ENCODE results near the gene SLC38A2.

The SLC38A2 gene

GRCh38 chr12:46396826-46397225 lies 24.3 kb upstream of the SLC38A2 start:
- no peak overlapping the region for H2BK12ac ChIP-seq (ENCODE audit: low read length in 2 of 2)
- no peaks in the 10 kb centered on the region for H3K27me3 ChIP-seq (ENCODE audit: control insufficient read depth in 1 of 2, insufficient read depth in 1 of 2, low read length in 2 of 2)
- no peak overlapping the region for H3K4me2 ChIP-seq (ENCODE audit: low read length, poor library complexity, severe bottlenecking)
- H3K4me3 ChIP-seq (ENCODE audit: insufficient read depth in 1 of 2, low read depth in 1 of 2, low read length in 2 of 2), result no peak overlapping the region
- H2BK5ac ChIP-seq (ENCODE audit: low read depth, low read length, poor library complexity, severe bottlenecking), result no peak overlapping the region
- peaks cover 7% of the 10 kb centered on the region for H3K79me1 ChIP-seq (replicated peaks; ENCODE audit: low read length, poor library complexity, severe bottlenecking)
- no peak overlapping the region for H4K91ac ChIP-seq (ENCODE audit: low read length)
- H4K8ac ChIP-seq (ENCODE audit: low read length), result no peak overlapping the region
- DNase-seq, result no peak
- no peak overlapping the region for H3K4ac ChIP-seq (ENCODE audit: low read depth in 1 of 2, low read length in 2 of 2)
- H2BK120ac ChIP-seq (ENCODE audit: low read depth, low read length), result no peak overlapping the region
- 100% methylated on average over 3 of the region's 5 CpGs for whole genome bisulfite sequencing
- H3K18ac ChIP-seq (ENCODE audit: low read depth in 1 of 2, low read length in 2 of 2), result peak overlapping the region in 1 of 2 experiments; percentile 24
- H3K36me3 ChIP-seq (ENCODE audit: control insufficient read depth in 1 of 2, insufficient read depth in 2 of 2, low read depth in 1 of 2, low read length in 2 of 2), result no peaks in the 10 kb centered on the region
- H3K23ac ChIP-seq (ENCODE audit: low read length in 2 of 2), result no peak overlapping the region
- no peak overlapping the region for H3K9ac ChIP-seq (ENCODE audit: low read length)
- H2AFZ ChIP-seq (ENCODE audit: low read depth, low read length), result no peak overlapping the region
- no peak overlapping the region for H3K14ac ChIP-seq (ENCODE audit: low read length in 2 of 2)
- no peak overlapping the region for H3K27ac ChIP-seq (ENCODE audit: low read length, poor library complexity, severe bottlenecking)
- H3K4me1 ChIP-seq (ENCODE audit: control insufficient read depth, insufficient read depth, low read depth, low read length), result peaks cover 7% of the 10 kb centered on the region
- no peak overlapping the region for H2BK15ac ChIP-seq (ENCODE audit: low read depth, poor library complexity, severe bottlenecking)
- peak overlapping the region; percentile 73 for H2AK5ac ChIP-seq (ENCODE audit: low read length, severe bottlenecking)
- H3K9me3 ChIP-seq (ENCODE audit: control insufficient read depth, low read length), result no peaks in the 10 kb centered on the region

DNA sequence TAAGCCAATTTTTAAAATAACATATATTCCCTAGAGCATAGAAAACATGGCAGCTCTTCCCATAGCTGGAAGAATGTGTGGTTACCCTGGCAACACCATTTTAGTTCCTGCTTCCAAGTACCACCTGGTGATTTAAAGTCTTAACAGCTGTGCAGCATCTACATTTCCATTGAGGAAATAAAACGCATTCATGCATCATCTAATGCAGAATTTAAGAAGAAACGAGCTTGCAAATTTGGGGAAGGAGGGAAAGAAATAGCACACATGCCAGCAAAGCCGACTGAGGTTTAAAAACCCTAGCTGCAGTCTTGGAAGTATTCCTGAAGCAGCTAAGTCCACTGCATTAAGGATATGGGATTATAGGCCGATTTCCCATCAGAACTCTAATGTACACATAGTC lies 22.8 kb upstream of the SLC38A2 start:
- Histone ChIP-seq H4K8ac (ENCODE audit: low read length) (no peak overlapping the region), H3K23ac (ENCODE audit: low read length in 2 of 2) (no peak overlapping the region), H3K4ac (ENCODE audit: low read depth in 1 of 2, low read length in 2 of 2) (no peak overlapping the region), H3K9me3 (ENCODE audit: control insufficient read depth, low read length) (no peaks in the 10 kb centered on the region), H2BK120ac (ENCODE audit: low read depth, low read length) (no peak overlapping the region), H3K4me3 (ENCODE audit: insufficient read depth in 1 of 2, low read depth in 1 of 2, low read length in 2 of 2) (no peak overlapping the region), H4K91ac (ENCODE audit: low read length) (no peak overlapping the region), H3K14ac (ENCODE audit: low read length in 2 of 2) (no peak overlapping the region), H3K4me2 (ENCODE audit: low read length, poor library complexity, severe bottlenecking) (no peak overlapping the region), H2BK5ac (ENCODE audit: low read depth, low read length, poor library complexity, severe bottlenecking) (no peak overlapping the region), H3K4me1 (ENCODE audit: control insufficient read depth, insufficient read depth, low read depth, low read length) (peaks cover 5% of the 10 kb centered on the region), H3K27me3 (ENCODE audit: control insufficient read depth in 1 of 2, insufficient read depth in 1 of 2, low read length in 2 of 2) (no peaks in the 10 kb centered on the region), H3K36me3 (ENCODE audit: control insufficient read depth in 1 of 2, insufficient read depth in 2 of 2, low read depth in 1 of 2, low read length in 2 of 2) (no peaks in the 10 kb centered on the region), H2BK12ac (ENCODE audit: low read length in 2 of 2) (no peak overlapping the region), H3K79me1 (replicated peaks; ENCODE audit: low read length, poor library complexity, severe bottlenecking) (peaks cover 5% of the 10 kb centered on the region), H2BK15ac (ENCODE audit: low read depth, poor library complexity, severe bottlenecking) (no peak overlapping the region), H2AK5ac (ENCODE audit: low read length, severe bottlenecking) (no peak overlapping the region), H2AFZ (ENCODE audit: low read depth, low read length) (no peak overlapping the region), H3K18ac (ENCODE audit: low read depth in 1 of 2, low read length in 2 of 2) (no peak overlapping the region), H3K9ac (ENCODE audit: low read length) (no peak overlapping the region), H3K27ac (ENCODE audit: low read length, poor library complexity, severe bottlenecking) (no peak overlapping the region)
- WGBS, result 82% methylated on average over 3 of the region's 4 CpGs
- no peak for DNase-seq

DNA sequence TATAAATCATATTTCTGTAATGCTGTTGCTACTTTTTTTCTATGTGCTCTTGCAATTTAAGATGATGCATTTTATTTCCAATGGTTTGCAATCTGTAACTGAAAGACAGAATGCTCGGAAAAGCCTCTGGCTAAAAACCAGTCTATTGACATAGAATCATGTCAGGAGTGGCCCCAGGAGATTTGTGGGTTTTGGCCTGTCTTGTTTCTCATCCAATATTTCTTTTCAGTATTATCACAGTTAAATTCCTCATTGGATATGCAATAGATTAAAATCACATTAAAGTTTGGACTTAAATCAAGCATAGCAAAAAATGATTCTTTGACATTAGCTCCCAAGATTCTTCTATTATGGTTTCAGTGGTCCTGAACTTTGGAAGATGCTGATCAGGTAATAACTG lies 19.1 kb upstream of the SLC38A2 start:
- WGBS, result 50% methylated on average over 1 of the region's 1 CpG
- Histone ChIP-seq H3K23ac (ENCODE audit: low read length in 2 of 2) (no peak overlapping the region), H4K91ac (ENCODE audit: low read length) (no peak overlapping the region), H3K4me2 (ENCODE audit: low read length, poor library complexity, severe bottlenecking) (no peak overlapping the region), H2AFZ (ENCODE audit: low read depth, low read length) (no peak overlapping the region), H3K27ac (ENCODE audit: low read length, poor library complexity, severe bottlenecking) (peak overlapping the region; percentile 28), H2BK5ac (ENCODE audit: low read depth, low read length, poor library complexity, severe bottlenecking) (peak overlapping the region; percentile 31), H3K4me3 (ENCODE audit: insufficient read depth in 1 of 2, low read depth in 1 of 2, low read length in 2 of 2) (no peak overlapping the region), H2BK15ac (ENCODE audit: low read depth, poor library complexity, severe bottlenecking) (no peak overlapping the region), H3K79me1 (replicated peaks; ENCODE audit: low read length, poor library complexity, severe bottlenecking) (peaks cover 3% of the 10 kb centered on the region), H3K27me3 (ENCODE audit: control insufficient read depth in 1 of 2, insufficient read depth in 1 of 2, low read length in 2 of 2) (no peaks in the 10 kb centered on the region), H2AK5ac (ENCODE audit: low read length, severe bottlenecking) (no peak overlapping the region), H3K18ac (ENCODE audit: low read depth in 1 of 2, low read length in 2 of 2) (no peak overlapping the region), H2BK120ac (ENCODE audit: low read depth, low read length) (no peak overlapping the region), H3K14ac (ENCODE audit: low read length in 2 of 2) (no peak overlapping the region), H3K9ac (ENCODE audit: low read length) (peak overlapping the region; percentile 31), H3K36me3 (ENCODE audit: control insufficient read depth in 1 of 2, insufficient read depth in 2 of 2, low read depth in 1 of 2, low read length in 2 of 2) (no peaks in the 10 kb centered on the region), H3K4me1 (ENCODE audit: control insufficient read depth, insufficient read depth, low read depth, low read length) (peaks cover 9% of the 10 kb centered on the region), H3K9me3 (ENCODE audit: control insufficient read depth, low read length) (no peaks in the 10 kb centered on the region), H4K8ac (ENCODE audit: low read length) (no peak overlapping the region), H3K4ac (ENCODE audit: low read depth in 1 of 2, low read length in 2 of 2) (no peak overlapping the region), H2BK12ac (ENCODE audit: low read length in 2 of 2) (no peak overlapping the region)
- DNase-seq, result no peak

- DNase-seq, result peak; percentile 38
- H2BK15ac ChIP-seq (ENCODE audit: low read depth, poor library complexity, severe bottlenecking), result no peak overlapping the region
- H3K9me3 ChIP-seq (ENCODE audit: control insufficient read depth, low read length), result no peaks in the 10 kb centered on the region
- H3K14ac ChIP-seq (ENCODE audit: low read length in 2 of 2), result no peak overlapping the region
- no peak overlapping the region for H3K23ac ChIP-seq (ENCODE audit: low read length in 2 of 2)
- peak overlapping the region; percentile 31 for H3K9ac ChIP-seq (ENCODE audit: low read length)
- no peak overlapping the region for H4K8ac ChIP-seq (ENCODE audit: low read length)
- peak overlapping the region; percentile 23 to 79 for H3K18ac ChIP-seq (ENCODE audit: low read depth in 1 of 2, low read length in 2 of 2)
- H2AK5ac ChIP-seq (ENCODE audit: low read length, severe bottlenecking), result peak overlapping the region; percentile 34
- no peak overlapping the region for H2BK5ac ChIP-seq (ENCODE audit: low read depth, low read length, poor library complexity, severe bottlenecking)
- peaks cover 9% of the 10 kb centered on the region for H3K4me1 ChIP-seq (ENCODE audit: control insufficient read depth, insufficient read depth, low read depth, low read length)
- H2AFZ ChIP-seq (ENCODE audit: low read depth, low read length), result no peak overlapping the region
- peak overlapping the region; percentile 7 to 97 for H2BK12ac ChIP-seq (ENCODE audit: low read length in 2 of 2)
- no peak overlapping the region for H3K4me2 ChIP-seq (ENCODE audit: low read length, poor library complexity, severe bottlenecking)
- peak overlapping the region; percentile 5 for H4K91ac ChIP-seq (ENCODE audit: low read length)
- peak overlapping the region in 1 of 2 experiments; percentile 47 for H3K4ac ChIP-seq (ENCODE audit: low read depth in 1 of 2, low read length in 2 of 2)
- no peak overlapping the region for H3K4me3 ChIP-seq (ENCODE audit: insufficient read depth in 1 of 2, low read depth in 1 of 2, low read length in 2 of 2)
- H3K27ac ChIP-seq (ENCODE audit: low read length, poor library complexity, severe bottlenecking), result peak overlapping the region; percentile 3
- no peaks in the 10 kb centered on the region for H3K27me3 ChIP-seq (ENCODE audit: control insufficient read depth in 1 of 2, insufficient read depth in 1 of 2, low read length in 2 of 2)
- peaks cover 3% of the 10 kb centered on the region for H3K79me1 ChIP-seq (replicated peaks; ENCODE audit: low read length, poor library complexity, severe bottlenecking)
- H3K36me3 ChIP-seq (ENCODE audit: control insufficient read depth in 1 of 2, insufficient read depth in 2 of 2, low read depth in 1 of 2, low read length in 2 of 2), result no peaks in the 10 kb centered on the region
- peak overlapping the region; percentile 23 for H2BK120ac ChIP-seq (ENCODE audit: low read depth, low read length)
- WGBS, result 15% methylated on average over 3 of the region's 4 CpGs
Observed at GRCh38 chr12:46390881-46391280, 18.3 kb upstream of the SLC38A2 start.
